H9 (cell line): Measurements from ENCODE around the gene MYD88. TPM values are rescaled to one million over a fixed set of nuclear protein-coding genes. Genes with fewer than 3 reads are reported as not detected.

Experiments
- DNase-seq: peaks from one replicate; pipeline ENCODE4 v3.0.0-alpha.2; 2017
- H2AFZ ChIP-seq: one replicate; pipeline ENCODE4 v1.6.1; 2013; ENCODE audit warnings: mild to moderate bottlenecking, low read length, control low read depth, moderate library complexity
- H2AK5ac ChIP-seq: 2 replicates; pipeline ENCODE4 v1.6.1; 2013; ENCODE audit warnings: low read length, control low read depth, mixed read lengths; ENCODE audit not compliant: insufficient read length
- H2BK120ac ChIP-seq: one replicate; pipeline ENCODE4 v1.6.1; 2013; ENCODE audit warnings: low read depth, mild to moderate bottlenecking, low read length, control low read depth, inconsistent platforms; ENCODE audit not compliant: poor library complexity, severe bottlenecking
- H2BK12ac ChIP-seq: 2 replicates; pipeline ENCODE4 v1.6.1; 2013; ENCODE audit warnings: low read length, control low read depth, mixed read lengths, low read depth; ENCODE audit not compliant: insufficient read length
- H2BK15ac ChIP-seq: 2 replicates; pipeline ENCODE4 v1.6.1; 2013; ENCODE audit warnings: low read depth, low read length, control low read depth
- H2BK20ac ChIP-seq: one replicate; pipeline ENCODE4 v1.6.1; 2013; ENCODE audit warnings: low read depth, mild to moderate bottlenecking, low read length, control low read depth, inconsistent platforms; ENCODE audit not compliant: poor library complexity, severe bottlenecking
- H2BK5ac ChIP-seq: 2 replicates; pipeline ENCODE4 v1.6.1; 2013; ENCODE audit warnings: low read length, control low read depth, mixed read lengths; ENCODE audit not compliant: insufficient read length
- H3K14ac ChIP-seq: 2 replicates; pipeline ENCODE4 v1.6.1; 2013; ENCODE audit warnings: low read length, control low read depth; ENCODE audit not compliant: insufficient read depth
- H3K18ac ChIP-seq: 2 replicates; pipeline ENCODE4 v1.6.1; 2013; ENCODE audit warnings: low read depth, mild to moderate bottlenecking, mixed read lengths, low read length, control low read depth; ENCODE audit not compliant: insufficient read length
- H3K23ac ChIP-seq: 2 replicates; pipeline ENCODE4 v1.6.1; 2013; ENCODE audit warnings: low read length, control low read depth, mixed read lengths, low read depth; ENCODE audit not compliant: insufficient read length
- H3K23me2 ChIP-seq: 2 replicates; pipeline ENCODE4 v1.6.1; 2013; ENCODE audit warnings: low read depth, mild to moderate bottlenecking, mixed read lengths, low read length, control low read depth; ENCODE audit not compliant: insufficient read length, poor library complexity, severe bottlenecking
- H3K27ac ChIP-seq: 2 replicates; pipeline ENCODE4 v1.5.1; 2013; ENCODE audit warnings: low read length, control low read depth, mixed read lengths, low read depth; ENCODE audit not compliant: insufficient read length
- H3K27me3 ChIP-seq: 2 replicates; pipeline ENCODE4 v1.6.1; 2013; ENCODE audit warnings: low read length, control low read depth, inconsistent platforms; ENCODE audit not compliant: insufficient read depth
- H3K4ac ChIP-seq: 2 replicates; pipeline ENCODE4 v1.6.1; 2013; ENCODE audit warnings: low read depth, mild to moderate bottlenecking, control low read depth, inconsistent platforms, low read length, moderate library complexity
- H3K4me1 ChIP-seq: 2 replicates; pipeline ENCODE4 v1.6.1; 2013; ENCODE audit warnings: low read length, control low read depth, inconsistent platforms; ENCODE audit not compliant: insufficient read depth
- H3K4me2 ChIP-seq: 2 replicates; pipeline ENCODE4 v1.6.1; 2013; ENCODE audit warnings: low read length, control low read depth, mixed read lengths; ENCODE audit not compliant: insufficient read length, insufficient read depth
- H3K56ac ChIP-seq: 2 replicates; pipeline ENCODE4 v1.6.1; 2013; ENCODE audit warnings: low read depth, mild to moderate bottlenecking, mixed read lengths, low read length, control low read depth; ENCODE audit not compliant: insufficient read length
- H3K79me1 ChIP-seq: 2 replicates; pipeline ENCODE4 v1.6.1; 2013; ENCODE audit warnings: low read depth, mild to moderate bottlenecking, moderate library complexity, low read length, control low read depth, inconsistent platforms; ENCODE audit not compliant: insufficient read depth, poor library complexity, severe bottlenecking
- H3K79me2 ChIP-seq: 2 replicates; pipeline ENCODE4 v1.6.1; 2013; ENCODE audit warnings: low read length, control low read depth, inconsistent platforms; ENCODE audit not compliant: insufficient read depth
- H3K9ac ChIP-seq: 2 replicates; pipeline ENCODE4 v1.6.1; 2013; ENCODE audit warnings: low read length, control low read depth, mixed read lengths; ENCODE audit not compliant: insufficient read length; ENCODE audit errors: extremely low read depth
- H3K9me3 ChIP-seq: one replicate; pipeline ENCODE4 v1.6.1; 2013; ENCODE audit warnings: low read depth, low read length, inconsistent platforms; ENCODE audit not compliant: control insufficient read depth
- H3T11ph ChIP-seq: one replicate; pipeline ENCODE4 v1.6.1; 2013; ENCODE audit warnings: mild to moderate bottlenecking, low read length, control low read depth, inconsistent platforms
- H4K20me1 ChIP-seq: one replicate; pipeline ENCODE4 v1.6.1; 2013; ENCODE audit not compliant: control insufficient read depth, insufficient read length, insufficient read depth
- H4K5ac ChIP-seq: 2 replicates; pipeline ENCODE4 v1.6.1; 2013; ENCODE audit warnings: low read depth, mild to moderate bottlenecking, mixed read lengths, low read length, control low read depth; ENCODE audit not compliant: insufficient read length
- H4K8ac ChIP-seq: replicated peaks from 2 replicates; pipeline ENCODE4 v1.6.1; 2013; ENCODE audit warnings: low read length, control low read depth, mixed read lengths, low read depth; ENCODE audit not compliant: insufficient read length
- H4K91ac ChIP-seq: 2 replicates; pipeline ENCODE4 v1.6.1; 2013; ENCODE audit warnings: low read depth, mild to moderate bottlenecking, moderate library complexity, mixed read lengths, low read length, control low read depth; ENCODE audit not compliant: insufficient read length
- H3K27ac Mint-ChIP-seq, 3 experiments: 2 replicates in 2 of 3; 3 replicates in 1 of 3; pipeline ENCODE4 v1.8.0; 2020 to 2021; ENCODE audit warnings: mixed read lengths in 3 of 3, mild to moderate bottlenecking in 1 of 3, moderate library complexity in 1 of 3
- H3K27me3 Mint-ChIP-seq: 2 replicates; pipeline ENCODE4 v1.8.0; 2021; ENCODE audit warnings: low read depth, mild to moderate bottlenecking, moderate library complexity, mixed read lengths
- H3K36me3 Mint-ChIP-seq, 3 experiments: 2 replicates in 2 of 3; 3 replicates in 1 of 3; pipeline ENCODE4 v1.8.0; 2020 to 2021; ENCODE audit warnings: low read depth in 3 of 3, mixed read lengths in 3 of 3; ENCODE audit not compliant: insufficient read depth in 1 of 3
- H3K4me1 Mint-ChIP-seq, 2 experiments: 2 replicates each; pipeline ENCODE4 v1.8.0; 2020; ENCODE audit warnings: mixed read lengths in 2 of 2
- H3K4me3 Mint-ChIP-seq, 2 experiments: 2 replicates in 1 of 2; 3 replicates in 1 of 2; pipeline ENCODE4 v1.8.0; 2020 to 2021; ENCODE audit warnings: mild to moderate bottlenecking in 2 of 2, mixed read lengths in 2 of 2, moderate library complexity in 1 of 2
- H3K9me3 Mint-ChIP-seq, 2 experiments: 2 replicates in 1 of 2; 3 replicates in 1 of 2; pipeline ENCODE4 v1.8.0; 2020; ENCODE audit warnings: mild to moderate bottlenecking in 2 of 2, mixed read lengths in 2 of 2, moderate library complexity in 1 of 2
- WGBS: extraction: QIAGEN DNeasy Blood & Tissue Kit; methylation state at CpG from one replicate; pipeline ENCODE4 v1.1.7; 2013; ENCODE audit warnings: missing lambda C conversion rate, low lambda C conversion rate, mixed read lengths; ENCODE audit not compliant: insufficient read length; ENCODE audit errors: extremely low coverage; 5-methylcytosine and 5-hydroxymethylcytosine counted together
- total RNA-seq: library from RNA; stranded (reverse); gene quantifications from 2 replicates; pipeline ENCODE4 v1.2.1, GENCODE V29; 2021
- TF ChIP-seq, protein P1 (sequence below): fragments of 200-600 bp; sonication (generic); conservative IDR thresholded peaks from 3 replicates; pipeline ENCODE4 v1.8.0; 2021; ENCODE audit warnings: antibody characterized with exemption, mild to moderate bottlenecking

The MYD88 gene
- total RNA-seq, 1 experiment from 2014 or later: 33.4 TPM

DNA sequence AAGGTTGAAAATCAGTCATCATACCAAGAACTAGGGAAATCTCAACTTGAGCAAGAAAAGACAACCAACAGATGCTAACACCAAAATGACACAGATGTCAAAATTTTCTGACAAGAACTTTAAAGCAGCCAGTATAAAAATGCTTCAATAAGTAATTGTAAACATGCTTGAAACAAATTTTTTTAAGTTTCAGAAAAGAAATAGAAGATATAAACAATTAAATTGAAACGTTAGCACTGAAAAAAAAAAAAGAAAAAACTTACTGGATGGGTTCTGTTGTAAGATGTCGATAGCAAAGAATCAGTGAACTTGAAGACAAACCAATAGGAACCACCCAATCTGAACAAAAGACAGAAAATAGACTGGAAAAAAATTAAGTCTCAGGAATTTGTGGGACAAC lies 8.0 kb downstream of the MYD88 start:
- no peak for DNase-seq
- no peak overlapping the region for H2BK5ac ChIP-seq
- H4K91ac ChIP-seq: no peak overlapping the region
- H4K5ac ChIP-seq: no peak overlapping the region
- no peak overlapping the region for H3K23ac ChIP-seq
- H3K18ac ChIP-seq: no peak overlapping the region
- H3K27me3 ChIP-seq: no peaks in the 10 kb centered on the region
- H3K4me1 ChIP-seq: no peaks in the 10 kb centered on the region
- Mint-ChIP-seq H3K4me1 (no peaks in the 10 kb centered on the region), H3K9me3 (peaks cover 8 to 11% of the 10 kb centered on the region in 2 experiments; a peak in 4 of 5 replicates), H3K4me3 (no peak overlapping the region), H3K36me3 (peaks cover 6 to 14% (median 12%) of the 10 kb centered on the region in 3 experiments; a peak in 6 of 7 replicates), H3K27ac (no peak overlapping the region), H3K27me3 (peaks cover 2% of the 10 kb centered on the region; the same call in 1 of the 2 replicates)
- no peak overlapping the region for H2BK12ac ChIP-seq
- H3K4ac ChIP-seq: no peak overlapping the region
- no peaks in the 10 kb centered on the region for H3K23me2 ChIP-seq
- H2AFZ ChIP-seq: no peak overlapping the region
- H3K27ac ChIP-seq: no peak overlapping the region
- no peaks in the 10 kb centered on the region for H3K79me2 ChIP-seq
- WGBS: no CpG with 5 or more reads among the region's 2 CpGs
- H2BK20ac ChIP-seq: no peak overlapping the region
- H3K79me1 ChIP-seq: no peaks in the 10 kb centered on the region
- H3T11ph ChIP-seq: no peak overlapping the region
- no peaks in the 10 kb centered on the region for H4K20me1 ChIP-seq
- no peak overlapping the region for H4K8ac ChIP-seq
- no peak overlapping the region for H2AK5ac ChIP-seq
- TF ChIP-seq, protein P1, sequence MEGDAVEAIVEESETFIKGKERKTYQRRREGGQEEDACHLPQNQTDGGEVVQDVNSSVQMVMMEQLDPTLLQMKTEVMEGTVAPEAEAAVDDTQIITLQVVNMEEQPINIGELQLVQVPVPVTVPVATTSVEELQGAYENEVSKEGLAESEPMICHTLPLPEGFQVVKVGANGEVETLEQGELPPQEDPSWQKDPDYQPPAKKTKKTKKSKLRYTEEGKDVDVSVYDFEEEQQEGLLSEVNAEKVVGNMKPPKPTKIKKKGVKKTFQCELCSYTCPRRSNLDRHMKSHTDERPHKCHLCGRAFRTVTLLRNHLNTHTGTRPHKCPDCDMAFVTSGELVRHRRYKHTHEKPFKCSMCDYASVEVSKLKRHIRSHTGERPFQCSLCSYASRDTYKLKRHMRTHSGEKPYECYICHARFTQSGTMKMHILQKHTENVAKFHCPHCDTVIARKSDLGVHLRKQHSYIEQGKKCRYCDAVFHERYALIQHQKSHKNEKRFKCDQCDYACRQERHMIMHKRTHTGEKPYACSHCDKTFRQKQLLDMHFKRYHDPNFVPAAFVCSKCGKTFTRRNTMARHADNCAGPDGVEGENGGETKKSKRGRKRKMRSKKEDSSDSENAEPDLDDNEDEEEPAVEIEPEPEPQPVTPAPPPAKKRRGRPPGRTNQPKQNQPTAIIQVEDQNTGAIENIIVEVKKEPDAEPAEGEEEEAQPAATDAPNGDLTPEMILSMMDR: no peak
- no peak overlapping the region for H2BK120ac ChIP-seq
- H3K4me2 ChIP-seq: no peak overlapping the region
- no peak overlapping the region for H3K14ac ChIP-seq
- no peak overlapping the region for H3K9ac ChIP-seq
- no peak overlapping the region for H3K56ac ChIP-seq
- no peaks in the 10 kb centered on the region for H3K9me3 ChIP-seq
- no peak overlapping the region for H2BK15ac ChIP-seq
